K562 (cell line): Measurements from ENCODE around the gene MTARC2.

Source experiments
- ATF2 ChIP-seq: sonication (generic); formaldehyde crosslinking; IDR thresholded peaks from 2 replicates; pipeline ENCODE4 v1.8.1; 2022; ENCODE audit warnings: missing genetic modification reagents
- BCLAF1 ChIP-seq, 2 experiments: fragments of 450-650 bp in 1 of 2; IDR thresholded peaks; 2 replicates each; pipeline ENCODE4 v1.6.1; 2011 to 2017; ENCODE audit warnings: low read depth in 2 of 2, antibody characterized with exemption in 1 of 2, borderline replicate concordance in 1 of 2, low read length in 1 of 2, mild to moderate bottlenecking in 1 of 2, mixed read lengths in 1 of 2; ENCODE audit not compliant: control insufficient read depth in 1 of 2
- CTCF ChIP-seq, 3 experiments: IDR thresholded peaks in 2 of 3; conservative IDR thresholded peaks in 1 of 3; 2 replicates each; pipeline ENCODE4 v1.5.1; 2011 to 2012; ENCODE audit warnings: low read length in 3 of 3, mild to moderate bottlenecking in 3 of 3, control low read depth in 2 of 3, improper control_type of control experiment in 1 of 3, inconsistent platforms in 1 of 3, low read depth in 1 of 3, mixed read lengths in 1 of 3, moderate library complexity in 1 of 3; ENCODE audit not compliant: insufficient read depth in 2 of 3
- EZH2 ChIP-seq: IDR thresholded peaks from 2 replicates; pipeline ENCODE4 v1.6.1; 2012; ENCODE audit warnings: low read depth, mild to moderate bottlenecking, inconsistent platforms, low read length, borderline replicate concordance
- IRF1 ChIP-seq: sonication (generic); formaldehyde crosslinking; IDR thresholded peaks from 2 replicates; pipeline ENCODE4 v1.8.0; 2022; ENCODE audit warnings: missing genetic modification reagents, mild to moderate bottlenecking, borderline replicate concordance
- SPI1 ChIP-seq: IDR thresholded peaks from 2 replicates; pipeline ENCODE4 v1.6.1; 2011; ENCODE audit warnings: low read depth, low read length, control low read depth, borderline replicate concordance

- TF ChIP-seq EZH2 (no peak), ATF2 (CRISPR knock-in tag) (no peak), BCLAF1 (IDR thresholded peaks at IDR 0.05; ENCODE audit: borderline replicate concordance in 1 of 2, control insufficient read depth in 1 of 2, low read depth in 2 of 2, low read length in 1 of 2) (no peak), CTCF (IDR thresholded peaks at IDR 0.05 in 2 of 3, conservative IDR thresholded peaks at IDR 0.05 in 1 of 3; ENCODE audit: insufficient read depth in 2 of 3, low read depth in 1 of 3, low read length in 3 of 3) (peak; percentile 65 to 75 (median 72)), SPI1 (no peak), IRF1 (CRISPR knock-in tag) (no peak)
These were observed 55.5 kb downstream of the MTARC2 start for GRCh38 chr1:220803401-220804201.
